22Rv1 (cell line): ENCODE data around the gene EDN2.

Source experiments
- ZFX ChIP-seq: fragments of 450-650 bp; IDR thresholded peaks from 2 replicates; pipeline ENCODE4 v1.6.1; 2017; ENCODE audit warnings: antibody characterized with exemption, borderline replicate concordance
- TF ChIP-seq, protein P1 (sequence below): fragments of 450-650 bp; IDR thresholded peaks from 2 replicates; pipeline ENCODE4 v1.5.1; 2017; ENCODE audit warnings: mild to moderate bottlenecking

- TF ChIP-seq, protein P1, sequence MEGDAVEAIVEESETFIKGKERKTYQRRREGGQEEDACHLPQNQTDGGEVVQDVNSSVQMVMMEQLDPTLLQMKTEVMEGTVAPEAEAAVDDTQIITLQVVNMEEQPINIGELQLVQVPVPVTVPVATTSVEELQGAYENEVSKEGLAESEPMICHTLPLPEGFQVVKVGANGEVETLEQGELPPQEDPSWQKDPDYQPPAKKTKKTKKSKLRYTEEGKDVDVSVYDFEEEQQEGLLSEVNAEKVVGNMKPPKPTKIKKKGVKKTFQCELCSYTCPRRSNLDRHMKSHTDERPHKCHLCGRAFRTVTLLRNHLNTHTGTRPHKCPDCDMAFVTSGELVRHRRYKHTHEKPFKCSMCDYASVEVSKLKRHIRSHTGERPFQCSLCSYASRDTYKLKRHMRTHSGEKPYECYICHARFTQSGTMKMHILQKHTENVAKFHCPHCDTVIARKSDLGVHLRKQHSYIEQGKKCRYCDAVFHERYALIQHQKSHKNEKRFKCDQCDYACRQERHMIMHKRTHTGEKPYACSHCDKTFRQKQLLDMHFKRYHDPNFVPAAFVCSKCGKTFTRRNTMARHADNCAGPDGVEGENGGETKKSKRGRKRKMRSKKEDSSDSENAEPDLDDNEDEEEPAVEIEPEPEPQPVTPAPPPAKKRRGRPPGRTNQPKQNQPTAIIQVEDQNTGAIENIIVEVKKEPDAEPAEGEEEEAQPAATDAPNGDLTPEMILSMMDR, result no peak
- TF ChIP-seq ZFX, result no peak
These were observed 54.4 kb downstream of the EDN2 start for GRCh38 chr1:41430069-41430468.
